IMR-90 (cell line): ENCODE results near the gene SCAMP1. TPM values are rescaled to one million over a fixed set of nuclear protein-coding genes. Genes with fewer than 3 reads are reported as not detected.

Source experiments
- ATAC-seq: fragments of 200-7000 bp; cut with Tn5 transposase; 2 replicates; pipeline ENCODE4 v1.9.1; 2020; ENCODE audit warnings: low read depth, mild to moderate bottlenecking, moderate library complexity
- BruUV-seq: library from RNA; stranded (reverse); fragments of 400-500 nt; replicated peaks from 2 replicates; lab custom pipeline; 2021; lab: Mats Ljungman, UMichigan
- CTCF ChIA-PET: fragments of 300-600 bp; formaldehyde crosslinking; extraction: SDS; loops from one replicate; lab custom pipeline; 2021; ENCODE audit warnings: antibody characterized with exemption; lab: Yijun Ruan, JAX
- POLR2A ChIA-PET: fragments of 300-600 bp; sonication (Branson Sonifier 250); formaldehyde crosslinking; loops from one replicate; lab custom pipeline; 2022; ENCODE audit warnings: antibody characterized with exemption; ENCODE audit not compliant: unreplicated experiment; lab: Charles Lee
- DNase-seq: peaks from one replicate; pipeline ENCODE4 v3.0.0; 2013
- H2AFZ ChIP-seq: replicated peaks from 2 replicates; pipeline ENCODE3; 2013; ENCODE audit warnings: low read length, mild to moderate bottlenecking; ENCODE audit not compliant: poor library complexity
- H2AK5ac ChIP-seq: 2 replicates; pipeline ENCODE4 v1.6.1; 2013; ENCODE audit warnings: low read depth, low read length, inconsistent platforms
- H2AK9ac ChIP-seq: replicated peaks from 2 replicates; pipeline ENCODE3; 2013; ENCODE audit warnings: mild to moderate bottlenecking, low read depth, low read length, moderate library complexity; ENCODE audit not compliant: poor library complexity
- H2BK120ac ChIP-seq: 2 replicates; pipeline ENCODE4 v1.6.1; 2013; ENCODE audit warnings: low read depth, low read length, inconsistent platforms
- H2BK15ac ChIP-seq: 3 replicates; pipeline ENCODE4 v1.6.1; 2013; ENCODE audit warnings: low read depth, low read length, inconsistent platforms
- H2BK20ac ChIP-seq: 2 replicates; pipeline ENCODE4 v1.6.1; 2013; ENCODE audit warnings: low read depth, mild to moderate bottlenecking, inconsistent platforms, low read length, moderate library complexity
- H2BK5ac ChIP-seq: 2 replicates; pipeline ENCODE4 v1.6.1; 2013; ENCODE audit warnings: mild to moderate bottlenecking, low read depth, low read length, inconsistent platforms; ENCODE audit not compliant: poor library complexity, severe bottlenecking
- H3K14ac ChIP-seq: replicated peaks from 2 replicates; pipeline ENCODE4 v1.6.1; 2013; ENCODE audit warnings: low read depth, low read length, inconsistent platforms
- H3K18ac ChIP-seq: 2 replicates; pipeline ENCODE4 v1.6.1; 2013; ENCODE audit warnings: low read depth, low read length, control low read depth
- H3K23ac ChIP-seq: 2 replicates; pipeline ENCODE4 v1.6.1; 2013; ENCODE audit warnings: low read depth, low read length, inconsistent platforms
- H3K27ac ChIP-seq: 2 replicates; pipeline ENCODE4 v1.5.1; 2013; ENCODE audit warnings: mild to moderate bottlenecking, control low read depth, low read length; ENCODE audit not compliant: insufficient read depth
- H3K27me3 ChIP-seq: 2 replicates; pipeline ENCODE4 v1.6.1; 2013; ENCODE audit warnings: low read length; ENCODE audit not compliant: control insufficient read depth, insufficient read depth
- H3K36me3 ChIP-seq: 2 replicates; pipeline ENCODE4 v1.6.1; 2013; ENCODE audit warnings: low read length, mixed read lengths; ENCODE audit not compliant: control insufficient read depth, insufficient read depth
- H3K4ac ChIP-seq: 2 replicates; pipeline ENCODE4 v1.6.1; 2013; ENCODE audit warnings: low read depth, low read length, inconsistent platforms
- H3K4me1 ChIP-seq: 2 replicates; pipeline ENCODE4 v1.6.1; 2013; ENCODE audit warnings: low read length, mixed read lengths; ENCODE audit not compliant: control insufficient read depth, insufficient read depth
- H3K4me2 ChIP-seq: 2 replicates; pipeline ENCODE4 v1.6.1; 2013; ENCODE audit warnings: low read depth, mild to moderate bottlenecking, control low read depth, low read length, moderate library complexity
- H3K4me3 ChIP-seq: 2 replicates; pipeline ENCODE4 v1.5.1; 2013; ENCODE audit warnings: low read depth, mild to moderate bottlenecking, control low read depth, low read length, moderate library complexity; ENCODE audit not compliant: insufficient read depth
- H3K56ac ChIP-seq: 2 replicates; pipeline ENCODE4 v1.6.1; 2013; ENCODE audit warnings: low read length, inconsistent platforms; ENCODE audit not compliant: insufficient read depth; ENCODE audit errors: extremely low read depth
- H3K79me1 ChIP-seq, 2 experiments: 2 replicates each; pipeline ENCODE4 v1.6.1; 2013; ENCODE audit warnings: low read length in 2 of 2, inconsistent platforms in 1 of 2, low read depth in 1 of 2
- H3K9ac ChIP-seq: 2 replicates; pipeline ENCODE4 v1.6.1; 2013; ENCODE audit warnings: low read depth, low read length, control low read depth
- H3K9me1 ChIP-seq: 2 replicates; pipeline ENCODE4 v1.6.1; 2013; ENCODE audit warnings: low read length, inconsistent platforms; ENCODE audit not compliant: insufficient read depth
- H3K9me3 ChIP-seq: 2 replicates; pipeline ENCODE4 v1.6.1; 2013; ENCODE audit warnings: low read length; ENCODE audit not compliant: control insufficient read depth, insufficient read depth
- H4K20me1 ChIP-seq: 2 replicates; pipeline ENCODE4 v1.6.1; 2013; ENCODE audit warnings: low read length, inconsistent platforms; ENCODE audit not compliant: insufficient read depth
- H4K5ac ChIP-seq: 2 replicates; pipeline ENCODE4 v1.6.1; 2013; ENCODE audit warnings: mild to moderate bottlenecking, low read depth, low read length, control low read depth
- H4K8ac ChIP-seq, 2 experiments: 2 replicates each; pipeline ENCODE4 v1.6.1; 2013; ENCODE audit warnings: low read depth in 2 of 2, low read length in 2 of 2, control low read depth in 1 of 2, inconsistent platforms in 1 of 2
- H4K91ac ChIP-seq: 2 replicates; pipeline ENCODE4 v1.6.1; 2013; ENCODE audit warnings: low read depth, low read length, inconsistent platforms; ENCODE audit not compliant: insufficient read depth
- BHLHE40 ChIP-seq: fragments of 150-350 bp; IDR thresholded peaks from 2 replicates; pipeline ENCODE4 v1.6.1; 2016; ENCODE audit warnings: mild to moderate bottlenecking, low read depth, low read length
- CEBPB ChIP-seq: IDR thresholded peaks from 2 replicates; pipeline ENCODE4 v1.6.1; 2012; ENCODE audit warnings: low read depth, low read length, improper control_type of control experiment
- CHD1 ChIP-seq: IDR thresholded peaks from 2 replicates; pipeline ENCODE4 v1.6.1; 2012; ENCODE audit warnings: low read depth, low read length, improper control_type of control experiment
- CTCF ChIP-seq: conservative IDR thresholded peaks from 2 replicates; pipeline ENCODE4 v1.5.1; 2012; ENCODE audit warnings: mild to moderate bottlenecking, low read depth, low read length, improper control_type of control experiment
- ELK1 ChIP-seq: fragments of 150-350 bp; IDR thresholded peaks from 2 replicates; pipeline ENCODE4 v1.6.1; 2016; ENCODE audit warnings: low read depth, mild to moderate bottlenecking, low read length, moderate library complexity, borderline replicate concordance
- FOS ChIP-seq: fragments of 150-350 bp; IDR thresholded peaks from 2 replicates; pipeline ENCODE4 v1.6.1; 2016; ENCODE audit warnings: low read depth, low read length
- MAFK ChIP-seq: IDR thresholded peaks from 2 replicates; pipeline ENCODE4 v1.6.1; 2012; ENCODE audit warnings: low read depth, low read length, improper control_type of control experiment
- MAZ ChIP-seq: IDR thresholded peaks from 2 replicates; pipeline ENCODE4 v1.6.1; 2012; ENCODE audit warnings: low read depth, mild to moderate bottlenecking, low read length, improper control_type of control experiment, moderate library complexity, borderline replicate concordance
- MXI1 ChIP-seq: IDR thresholded peaks from 2 replicates; pipeline ENCODE4 v1.6.1; 2012; ENCODE audit warnings: low read depth, mild to moderate bottlenecking, low read length, moderate library complexity, borderline replicate concordance
- NFE2L2 ChIP-seq: fragments of 150-350 bp; IDR thresholded peaks from 2 replicates; pipeline ENCODE4 v1.6.1; 2016; ENCODE audit warnings: low read depth, mild to moderate bottlenecking, low read length
- POLR2A ChIP-seq: IDR thresholded peaks from 2 replicates; pipeline ENCODE4 v1.6.1; 2012; ENCODE audit warnings: mild to moderate bottlenecking, low read depth, low read length
- RAD21 ChIP-seq: IDR thresholded peaks from 2 replicates; pipeline ENCODE4 v1.6.1; 2012; ENCODE audit warnings: low read length, improper control_type of control experiment
- RCOR1 ChIP-seq: IDR thresholded peaks from 2 replicates; pipeline ENCODE4 v1.6.1; 2012; ENCODE audit warnings: mild to moderate bottlenecking, low read length, improper control_type of control experiment; ENCODE audit not compliant: insufficient replicate concordance
- RFX5 ChIP-seq: IDR thresholded peaks from 2 replicates; pipeline ENCODE4 v1.8.0; 2012; ENCODE audit warnings: low read depth, mild to moderate bottlenecking, low read length, moderate library complexity
- SMC3 ChIP-seq: fragments of 150-350 bp; IDR thresholded peaks from 2 replicates; pipeline ENCODE4 v1.6.1; 2016; ENCODE audit warnings: low read depth, mild to moderate bottlenecking, antibody characterized with exemption, low read length, moderate library complexity
- USF2 ChIP-seq: fragments of 150-350 bp; IDR thresholded peaks from 2 replicates; pipeline ENCODE4 v1.6.1; 2017; ENCODE audit warnings: mild to moderate bottlenecking, antibody characterized with exemption, low read length, low read depth
- WGBS, 2 experiments: methylation state at CpG; one replicate each; pipeline versions ENCODE4 v1.1.5 to v1.1.7; 2013; ENCODE audit warnings: missing lambda C conversion rate in 2 of 2; ENCODE audit not compliant: insufficient read length in 1 of 2; ENCODE audit errors: extremely low coverage in 2 of 2; 5-methylcytosine and 5-hydroxymethylcytosine counted together
- dilution Hi-C: fragments of 300-500 bp; cut with HindIII; formaldehyde crosslinking; loops from one replicate; pipeline ENCODE4 v1.14.3; 2018; ENCODE audit warnings: low sequenced_read_pairs; ENCODE audit not compliant: unreplicated experiment
- in situ Hi-C: fragments of 300-500 bp; cut with MboI; formaldehyde crosslinking; loops from 3 replicates; pipeline ENCODE4 v1.14.3; 2019; ENCODE audit warnings: low sequenced_read_pairs, inconsistent platforms, mixed read lengths
- intact Hi-C: fragments of 100-400 bp; cut with micrococcal nuclease; formaldehyde crosslinking; loops from 2 replicates; pipeline ENCODE4 v1.10.0; 2022
- polyA plus RNA-seq, 3 experiments: library from polyadenylated mRNA; depleted of rRNA; stranded (reverse); fragments of >200 nt; gene quantifications; 2 replicates each; pipeline ENCODE4 v1.2.3, GENCODE V29; 2012; ENCODE audit warnings: low replicate concordance in 1 of 3
- total RNA-seq: library from RNA; depleted of rRNA; stranded (reverse); fragments of >200 nt; gene quantifications from 2 replicates; pipeline ENCODE4 v1.2.3, GENCODE V29; 2012

Gene SCAMP1
- total and polyA plus RNA-seq, 2 of the 4 experiments (the other 2 are of a cell fraction), result 13.5 to 114 TPM

- no peaks in the 10 kb centered on the region for H3K36me3 ChIP-seq
- no peak overlapping the region for H2BK5ac ChIP-seq
- H3K27me3 ChIP-seq, result no peaks in the 10 kb centered on the region
- no peak overlapping the region for H3K4me3 ChIP-seq
- no peak for ATAC-seq
- H3K23ac ChIP-seq, result no peak overlapping the region
- H2AFZ ChIP-seq, result no peak overlapping the region
- TF ChIP-seq CTCF (no peak), POLR2A (no peak), NFE2L2 (no peak), CEBPB (no peak), BHLHE40 (no peak), ELK1 (no peak), RCOR1 (no peak), MXI1 (no peak), RFX5 (no peak), MAZ (no peak), CHD1 (no peak), USF2 (no peak), RAD21 (no peak), SMC3 (no peak), FOS (no peak), MAFK (no peak)
- H3K9me1 ChIP-seq, result no peaks in the 10 kb centered on the region
- H4K8ac ChIP-seq, result no peak overlapping the region
- ChIA-PET CTCF (no interaction called here), POLR2A (no interaction called here)
- no peak overlapping the region for H4K5ac ChIP-seq
- no CpG with 5 or more reads among the region's 2 CpGs for WGBS, 2 experiments
- intact Hi-C loops (loop anchor here (5.0 kb wide), 1 partner anchor 48 kb away; no protein-coding TSS in a partner anchor), dilution Hi-C loops (no loop called here), in situ Hi-C loops (no loop called here)
- H2BK15ac ChIP-seq, result no peak overlapping the region
- no peak overlapping the region for H4K91ac ChIP-seq
- no peak overlapping the region for H2BK120ac ChIP-seq
- no peak overlapping the region for H2AK5ac ChIP-seq
- H3K9me3 ChIP-seq, result no peaks in the 10 kb centered on the region
- peaks cover 2% of the 10 kb centered on the region; the same call in 1 of the 2 replicates for H3K4me1 ChIP-seq
- no peak overlapping the region for H2BK20ac ChIP-seq
- H3K56ac ChIP-seq, result no peak overlapping the region
- H2AK9ac ChIP-seq, result no peak overlapping the region
- H3K14ac ChIP-seq, result no peak overlapping the region
- BruUV-seq, result no TSS peak
- H3K18ac ChIP-seq, result no peak overlapping the region
- no peak overlapping the region for H3K9ac ChIP-seq
- H3K4me2 ChIP-seq, result no peak overlapping the region
- DNase-seq, result no peak
- H4K20me1 ChIP-seq, result peaks cover 24% of the 10 kb centered on the region; the same call in 1 of the 2 replicates
- no peak overlapping the region for H3K27ac ChIP-seq
- no peak overlapping the region for H3K4ac ChIP-seq
- H3K79me1 ChIP-seq, result peaks cover 14 to 33% of the 10 kb centered on the region in 2 experiments
Observed at GRCh38 chr5:78369680-78370079, 9.3 kb downstream of the SCAMP1 start.
